ENCODE results near the gene BPNT1. TPM values are rescaled to one million over a fixed set of nuclear protein-coding genes. Genes with fewer than 3 reads are reported as not detected.
A peak's percentile ranks its signal among the peaks of the same experiment; 100 is the strongest.
"Not testable (repeated sequence)": the region's sequence is repeated elsewhere in the genome, so short reads cannot be mapped to it uniquely, and the experiment has no call there.

BPNT1 gene
- total RNA-seq, 1 experiment from 2014 or later, result 25.9 TPM

DNA sequence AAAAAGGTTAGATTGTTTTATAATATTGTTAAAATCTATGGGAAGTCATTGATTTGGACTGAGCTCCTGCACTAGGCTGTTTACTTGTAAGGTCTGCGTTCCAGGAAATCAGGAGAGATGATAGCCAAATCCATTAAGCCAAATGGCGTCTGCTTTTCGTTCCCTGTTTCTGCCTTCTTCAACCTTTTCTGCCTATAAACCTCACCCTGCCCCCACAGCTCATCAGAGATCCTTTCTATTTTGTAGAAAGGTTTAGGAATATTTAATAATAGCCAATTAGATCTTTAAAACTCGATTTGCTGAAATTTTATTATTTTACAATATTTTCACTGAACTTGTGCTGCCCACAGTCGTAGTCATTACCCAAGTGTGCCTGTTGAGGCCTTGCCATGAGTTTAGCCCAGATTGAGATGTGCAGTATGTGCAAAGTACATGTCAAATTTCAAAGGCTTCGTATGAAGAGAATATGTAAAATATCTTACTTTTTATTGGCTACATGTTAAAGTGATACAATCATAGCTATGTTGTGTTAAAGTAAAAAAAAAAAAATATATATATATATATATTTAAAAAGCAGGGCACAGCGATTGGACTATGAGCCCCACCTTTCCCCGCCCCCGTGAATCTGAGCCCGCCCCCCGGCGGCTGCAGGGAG, 3.9 kb upstream of the BPNT1 start:
- no peak for DNase-seq (ENCODE audit: low read depth)
- in situ Hi-C loops (cut with HindIII; ENCODE audit: low pct_unique_long_range_greater_than_20kb, low sequenced_read_pairs), result no loop called here

DNA sequence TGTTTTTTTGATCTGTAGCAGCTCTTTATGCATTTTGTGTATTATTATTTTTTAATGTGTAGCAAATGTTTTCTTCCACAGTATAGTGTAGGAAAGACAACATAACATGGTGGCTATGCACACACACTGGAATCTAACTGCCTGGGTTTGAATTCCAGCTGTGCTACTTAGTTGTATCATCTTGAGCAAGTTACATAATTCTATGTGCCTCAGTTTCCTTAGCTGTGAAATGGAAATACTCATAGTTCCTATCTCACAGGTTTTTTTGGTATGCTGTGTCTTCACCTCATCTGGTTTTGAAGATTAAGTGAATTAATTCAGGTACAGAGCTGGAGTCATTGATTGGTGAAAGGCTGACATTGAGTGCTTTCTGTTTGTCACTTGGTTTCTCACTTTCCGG, 3.1 kb upstream of the BPNT1 start:
- in situ Hi-C loops (cut with HindIII; ENCODE audit: low pct_unique_long_range_greater_than_20kb, low sequenced_read_pairs), result no loop called here
- DNase-seq (ENCODE audit: low read depth), result no peak

DNA sequence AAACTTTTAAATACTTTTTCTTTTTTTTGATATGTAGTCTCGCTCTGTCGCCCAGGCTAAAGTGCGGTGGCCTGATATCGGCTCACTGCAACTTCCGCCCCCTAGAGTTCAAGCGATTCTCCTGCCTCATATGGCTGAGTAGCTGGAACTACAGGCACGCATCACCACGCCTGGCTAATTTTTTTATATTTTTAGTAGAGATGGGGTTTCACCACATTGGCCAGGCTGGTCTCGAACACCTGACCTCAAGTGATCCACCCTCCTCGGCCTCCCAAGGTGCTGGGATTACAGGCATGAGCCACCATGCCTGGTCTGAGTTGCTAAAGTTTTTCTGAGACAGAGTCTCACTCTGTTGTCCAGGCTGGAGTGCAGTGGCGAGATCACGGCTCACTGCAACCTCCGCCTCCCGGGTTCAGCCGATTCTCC, 3.3 kb downstream of the BPNT1 start:
- in situ Hi-C loops (cut with HindIII; ENCODE audit: low pct_unique_long_range_greater_than_20kb, low sequenced_read_pairs); DNase-seq (ENCODE audit: low read depth): not testable (repeated sequence)

DNA sequence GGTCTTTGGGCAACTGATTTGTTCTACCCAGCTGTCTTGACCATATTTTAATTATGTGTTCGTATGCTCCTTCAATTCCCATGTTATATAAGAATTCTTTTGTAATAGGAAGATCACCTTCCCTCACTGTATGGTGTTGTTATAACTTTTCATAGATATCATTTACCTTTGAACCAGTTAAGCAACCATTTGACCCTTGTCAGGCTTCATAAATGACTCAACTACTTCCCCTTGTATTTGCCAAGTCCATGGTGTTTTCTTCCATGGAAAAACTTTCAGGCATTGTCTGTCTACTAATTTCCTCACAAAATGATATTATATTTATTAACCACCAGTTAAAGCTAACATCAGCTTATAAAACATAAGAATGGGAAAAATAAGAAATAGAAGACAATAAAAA, 5.1 kb downstream of the BPNT1 start:
- in situ Hi-C loops (cut with HindIII; ENCODE audit: low pct_unique_long_range_greater_than_20kb, low sequenced_read_pairs), result no loop called here
- no peak for DNase-seq (ENCODE audit: low read depth)

DNA sequence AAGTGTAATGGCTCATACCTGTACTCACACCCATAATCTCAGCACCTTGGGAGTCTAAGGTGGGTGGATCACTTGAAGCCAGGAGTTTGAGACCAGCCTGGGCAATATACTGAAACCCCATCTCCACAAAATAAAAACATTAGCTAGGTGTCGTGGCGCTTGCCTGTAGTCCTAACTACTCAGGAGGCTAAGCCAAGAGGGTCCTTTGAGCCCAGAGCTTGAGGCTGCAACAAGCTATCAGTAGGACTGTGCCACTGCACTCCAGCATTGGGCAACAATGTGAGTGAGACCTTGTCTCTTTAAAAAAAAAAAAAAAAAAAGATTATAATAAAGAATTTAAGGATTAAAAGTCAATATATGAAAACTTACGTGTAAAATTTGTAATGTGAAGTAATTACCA, 11.7 kb downstream of the BPNT1 start:
- in situ Hi-C loops (cut with HindIII; ENCODE audit: low pct_unique_long_range_greater_than_20kb, low sequenced_read_pairs), result no loop called here

DNA sequence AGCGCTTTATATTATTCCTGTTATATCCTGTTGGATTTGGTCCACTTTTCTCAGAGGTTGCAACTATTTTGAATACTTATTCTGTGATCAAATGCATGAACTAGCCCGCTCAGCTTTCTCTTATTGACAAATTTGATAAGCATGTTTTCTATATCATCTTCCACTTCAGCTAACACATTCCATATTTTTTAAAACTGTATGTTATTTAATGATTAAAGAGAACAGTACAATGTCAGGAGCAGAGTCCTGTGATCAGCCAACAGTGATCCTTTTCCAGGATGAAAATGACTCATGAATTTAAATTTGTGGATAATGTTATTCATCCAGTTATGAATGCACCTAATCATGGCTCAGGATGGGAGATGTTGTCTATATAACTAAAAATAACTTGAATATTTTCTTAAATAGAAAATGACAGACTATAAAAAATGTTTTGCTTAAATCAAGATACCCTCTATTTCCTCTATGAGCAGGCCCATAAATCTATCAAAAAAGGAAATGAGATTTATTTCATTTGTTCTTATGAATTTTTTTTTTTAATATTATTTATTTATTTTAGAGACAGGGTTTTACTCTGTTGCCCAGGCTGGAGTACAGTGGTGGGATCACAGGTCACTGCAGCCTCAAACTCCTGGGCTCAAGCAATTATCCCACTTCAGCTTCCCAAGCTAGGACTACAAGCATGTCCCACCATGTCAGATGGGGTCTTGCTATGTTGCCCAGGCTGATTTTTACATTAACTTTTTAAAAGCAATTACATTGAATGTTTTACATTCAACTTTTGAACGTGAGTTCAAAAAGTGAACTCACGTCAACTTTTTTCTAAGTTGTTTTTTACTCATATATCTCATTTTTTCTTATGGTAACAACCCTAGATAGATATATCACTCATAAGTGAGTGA, 12.5 kb downstream of the BPNT1 start:
- in situ Hi-C loops (cut with HindIII; ENCODE audit: low pct_unique_long_range_greater_than_20kb, low sequenced_read_pairs), result no loop called here
- DNase-seq (ENCODE audit: low read depth), result no peak

More for the DNA sequence above, 11.7 kb downstream of the BPNT1 start:
- DNase-seq (ENCODE audit: low read depth), result no peak

DNA sequence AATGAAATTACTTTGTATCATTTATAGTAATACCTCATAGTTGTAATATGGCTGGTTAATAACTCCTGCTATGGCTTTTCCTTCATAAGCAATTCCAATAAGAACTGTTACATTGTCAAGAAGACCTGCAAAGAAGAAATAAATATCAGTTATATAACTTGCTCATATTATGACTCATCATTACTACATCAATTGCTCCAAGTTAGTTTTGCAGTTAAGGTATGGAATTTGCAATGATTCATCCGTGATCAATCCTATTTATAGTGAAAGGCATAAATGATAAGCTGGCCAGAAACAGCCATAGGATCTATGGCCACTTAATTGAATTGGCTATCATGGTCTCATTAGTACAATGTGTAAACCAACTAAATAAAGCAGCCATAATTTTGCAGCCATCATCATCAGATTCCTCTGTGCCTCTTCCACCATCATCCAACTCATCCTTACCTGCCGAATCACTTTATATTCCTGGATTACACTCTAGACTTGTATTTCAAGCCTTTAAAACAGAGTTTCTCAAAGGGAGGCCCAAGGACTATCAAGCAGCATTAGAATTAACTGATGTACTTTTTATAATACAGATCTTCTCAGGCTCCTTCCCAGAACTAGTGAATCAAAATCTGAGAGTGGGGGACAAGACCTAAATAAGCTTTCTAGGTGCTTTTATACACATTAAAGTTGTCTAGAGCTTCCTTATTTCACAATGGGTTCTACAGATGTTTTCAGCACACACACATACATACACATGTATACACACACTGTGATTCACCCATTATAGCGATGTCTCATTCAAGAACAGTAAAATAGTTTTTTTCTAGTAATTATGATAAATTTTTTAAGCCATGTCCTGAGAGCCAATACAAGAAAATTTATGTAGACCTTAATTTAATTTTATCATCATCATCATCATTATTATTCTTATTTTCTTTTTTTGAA, 22.1 kb downstream of the BPNT1 start:
- in situ Hi-C loops (cut with HindIII; ENCODE audit: low pct_unique_long_range_greater_than_20kb, low sequenced_read_pairs), result no loop called here
- DNase-seq (ENCODE audit: low read depth), result no peak

DNA sequence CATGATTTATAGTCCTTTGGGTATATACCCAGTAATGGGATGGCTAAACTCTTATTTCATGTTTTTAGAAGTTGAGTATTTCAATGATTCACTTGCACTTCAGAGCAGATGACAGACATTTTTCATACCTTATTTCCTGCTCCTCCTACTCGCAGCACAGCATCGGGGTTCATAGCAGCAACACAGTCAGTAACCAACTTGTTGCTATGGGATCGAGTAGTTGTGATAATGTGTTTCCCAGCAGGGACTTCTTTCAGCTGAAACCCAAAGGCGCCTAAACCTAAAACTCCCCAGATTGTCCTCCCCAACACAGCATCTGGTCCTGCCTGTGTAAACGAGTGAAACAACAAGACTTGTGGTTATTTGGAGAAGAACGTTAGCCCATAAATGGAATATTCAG, 27.0 kb downstream of the BPNT1 start:
- no peak for DNase-seq (ENCODE audit: low read depth)
- in situ Hi-C loops (cut with HindIII; ENCODE audit: low pct_unique_long_range_greater_than_20kb, low sequenced_read_pairs), result no loop called here

DNA sequence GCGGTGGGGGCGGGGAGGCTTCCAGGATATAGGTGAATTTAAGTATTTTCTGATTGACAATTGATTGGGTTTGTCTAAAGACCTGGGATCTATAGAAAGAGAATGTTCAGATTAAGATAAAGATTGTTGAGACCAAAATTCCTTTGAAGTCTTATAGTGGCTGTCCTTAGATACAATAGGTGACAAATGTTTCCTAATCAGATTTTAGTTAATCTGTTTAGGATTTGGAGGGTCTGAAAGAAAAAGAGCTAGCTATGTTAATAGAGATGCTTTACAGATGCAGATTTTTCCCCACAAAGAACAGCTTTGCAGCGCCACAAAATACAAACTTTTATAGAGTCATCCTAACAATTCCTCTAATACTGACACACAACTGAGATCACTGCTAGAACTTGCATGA, 28.7 kb downstream of the BPNT1 start:
- no peak for DNase-seq (ENCODE audit: low read depth)
- in situ Hi-C loops (cut with HindIII; ENCODE audit: low pct_unique_long_range_greater_than_20kb, low sequenced_read_pairs), result no loop called here

DNA sequence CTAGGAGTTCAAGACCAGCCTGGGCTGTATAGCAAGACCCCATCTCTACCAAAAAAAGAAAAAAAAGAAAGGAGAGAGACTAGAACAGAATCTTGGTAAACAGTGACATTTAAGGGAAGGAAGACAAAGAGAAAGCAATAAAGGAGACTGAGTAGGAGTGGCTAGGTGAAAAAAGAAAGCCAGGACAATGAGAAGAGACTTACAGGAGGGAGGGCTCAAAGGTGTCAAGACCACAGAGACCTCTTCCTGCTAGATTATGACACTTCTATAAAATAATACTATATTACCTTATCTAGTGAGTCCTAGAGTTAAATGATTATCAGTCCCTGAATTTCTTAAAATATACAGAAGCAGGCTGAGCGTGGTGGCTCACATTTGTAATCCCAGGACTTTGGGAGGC, 33.2 kb downstream of the BPNT1 start:
- in situ Hi-C loops (cut with HindIII; ENCODE audit: low pct_unique_long_range_greater_than_20kb, low sequenced_read_pairs), result no loop called here
- no peak for DNase-seq (ENCODE audit: low read depth)

DNA sequence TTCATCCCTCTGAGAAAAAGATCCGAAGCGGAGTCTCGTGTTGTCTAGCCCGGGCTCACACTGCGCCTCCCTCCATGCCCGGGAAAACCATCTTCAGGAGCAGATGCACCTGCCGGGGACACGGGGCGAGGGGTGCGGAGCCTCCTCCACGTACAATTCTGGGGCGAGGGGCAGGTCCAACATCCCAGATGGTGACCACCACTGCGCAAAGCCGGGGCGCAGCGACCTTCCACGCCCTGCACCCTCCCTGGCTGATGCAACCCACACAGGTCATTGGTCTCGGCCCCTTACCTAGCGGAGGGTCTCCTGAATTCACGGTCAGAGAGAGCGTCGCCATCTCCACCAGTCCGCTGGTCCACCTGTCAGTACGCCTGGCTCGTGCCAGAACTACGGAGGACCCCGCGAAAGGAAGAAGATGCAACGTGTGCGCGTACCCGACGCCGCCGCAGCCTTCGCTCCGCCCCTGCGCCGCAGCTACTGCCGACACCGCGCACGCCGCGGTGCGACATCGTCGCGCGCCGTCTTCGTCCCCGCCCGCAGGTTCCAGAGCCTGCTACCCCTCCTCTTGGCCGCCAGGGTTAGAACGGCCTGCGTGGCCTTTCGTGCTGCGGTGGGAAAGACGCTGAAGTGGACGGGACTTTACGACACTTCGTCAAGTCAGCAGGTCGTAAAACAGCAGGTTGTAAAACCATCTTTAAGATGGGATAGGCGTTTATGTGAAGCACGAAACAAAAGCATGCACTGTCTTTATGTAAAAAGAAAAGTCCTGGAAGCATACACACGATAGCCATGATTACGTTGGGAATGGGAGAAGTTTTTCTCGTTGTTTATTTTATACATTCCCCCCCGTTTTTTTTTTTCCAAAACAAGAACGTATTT, 43.3 kb downstream of the BPNT1 start, which contains the start of gene EPRS1:
TSS of gene EPRS1 (minus strand) at position 454 of the 879 bp plus-strand sequence. CDS start at position 337, 117 bp downstream.
- peak; percentile 96 for DNase-seq (ENCODE audit: low read depth)
- in situ Hi-C loops (cut with HindIII; ENCODE audit: low pct_unique_long_range_greater_than_20kb, low sequenced_read_pairs), result no loop called here

DNA sequence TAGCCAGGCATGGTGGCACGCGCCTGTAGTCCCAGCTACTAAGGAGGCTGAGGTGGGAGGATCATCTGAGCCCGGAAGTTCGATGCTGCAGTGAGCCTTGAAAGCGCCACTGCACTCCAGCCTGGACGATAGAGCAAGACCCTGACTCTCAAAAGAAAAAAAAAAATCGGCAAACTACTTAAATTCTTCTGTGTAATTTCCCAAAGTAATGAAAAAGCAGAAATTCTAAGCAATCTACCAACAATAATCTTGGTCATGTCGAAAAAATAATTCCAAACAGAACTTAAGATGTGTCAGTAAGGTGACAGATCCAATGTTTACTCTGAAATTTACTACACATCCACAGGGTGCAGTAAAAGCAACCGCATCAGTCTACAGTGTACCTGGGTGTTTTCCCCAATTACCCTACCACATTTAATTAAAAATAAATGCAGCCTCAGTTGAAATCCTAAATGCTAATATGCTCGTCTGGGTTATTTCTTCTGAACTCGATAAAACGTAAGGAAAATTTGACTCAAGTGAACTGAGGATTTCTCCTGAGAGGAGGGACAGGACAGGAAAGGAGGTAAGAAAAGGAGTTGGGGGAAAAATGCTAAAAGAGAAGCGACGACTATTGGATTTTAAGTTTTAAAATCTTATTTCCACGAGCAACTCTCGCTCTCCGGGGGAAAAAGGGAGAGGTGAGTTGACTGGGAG, 44.1 kb downstream of the BPNT1 start:
- in situ Hi-C loops (cut with HindIII; ENCODE audit: low pct_unique_long_range_greater_than_20kb, low sequenced_read_pairs), result no loop called here
- peak; percentile 40 for DNase-seq (ENCODE audit: low read depth)

DNA sequence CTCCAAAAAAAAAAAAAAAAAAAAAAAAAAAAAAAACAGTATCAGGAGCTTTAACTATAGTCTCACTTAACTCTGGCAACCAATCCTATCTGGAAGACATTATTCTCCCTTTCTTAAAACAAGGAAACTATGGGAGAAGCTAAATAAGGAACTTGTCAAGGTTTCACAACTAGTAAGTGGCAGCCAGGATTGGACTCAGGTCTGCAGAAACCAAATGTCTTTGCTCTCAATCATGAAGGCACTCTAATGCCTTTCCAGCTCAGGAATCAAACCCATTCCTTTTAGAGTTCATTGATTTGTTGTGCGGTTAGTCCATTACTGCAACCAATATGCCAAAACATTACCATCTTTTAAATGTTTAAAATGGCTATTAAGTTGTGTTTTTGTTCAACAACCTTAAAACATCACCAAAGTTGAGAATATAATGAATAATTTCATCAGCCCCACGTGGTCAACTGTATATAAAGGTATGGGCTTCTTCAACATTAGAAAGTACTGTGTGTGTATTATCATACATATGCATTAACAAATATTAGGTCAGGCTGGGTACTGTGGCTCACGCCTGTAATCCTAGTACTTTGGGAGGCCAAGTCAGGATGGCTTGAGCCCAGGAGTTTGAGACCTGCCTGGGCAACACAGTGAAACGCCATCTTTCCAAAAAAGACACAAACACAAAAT, 44.8 kb downstream of the BPNT1 start:
- in situ Hi-C loops (cut with HindIII; ENCODE audit: low pct_unique_long_range_greater_than_20kb, low sequenced_read_pairs), result no loop called here
- no peak for DNase-seq (ENCODE audit: low read depth)

DNA sequence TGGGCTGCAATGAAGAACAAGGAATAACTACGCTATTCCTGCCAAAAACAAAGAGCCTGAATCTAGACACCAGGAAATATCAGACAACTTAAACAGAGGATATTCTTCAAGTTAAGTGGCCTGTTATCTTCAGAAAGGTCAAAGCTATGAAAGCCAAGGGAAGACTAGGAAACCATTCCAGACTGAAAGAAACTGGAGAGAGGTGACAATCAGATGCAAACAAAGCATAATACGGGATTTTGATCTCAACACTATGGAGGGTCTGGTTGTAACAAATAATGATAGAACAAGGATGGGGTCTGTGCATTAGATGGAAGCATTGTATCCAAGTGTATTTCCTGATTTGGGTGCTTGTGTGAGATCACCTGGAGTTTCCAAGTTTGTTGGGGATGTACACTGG, 45.9 kb downstream of the BPNT1 start:
- DNase-seq (ENCODE audit: low read depth), result no peak

DNA sequence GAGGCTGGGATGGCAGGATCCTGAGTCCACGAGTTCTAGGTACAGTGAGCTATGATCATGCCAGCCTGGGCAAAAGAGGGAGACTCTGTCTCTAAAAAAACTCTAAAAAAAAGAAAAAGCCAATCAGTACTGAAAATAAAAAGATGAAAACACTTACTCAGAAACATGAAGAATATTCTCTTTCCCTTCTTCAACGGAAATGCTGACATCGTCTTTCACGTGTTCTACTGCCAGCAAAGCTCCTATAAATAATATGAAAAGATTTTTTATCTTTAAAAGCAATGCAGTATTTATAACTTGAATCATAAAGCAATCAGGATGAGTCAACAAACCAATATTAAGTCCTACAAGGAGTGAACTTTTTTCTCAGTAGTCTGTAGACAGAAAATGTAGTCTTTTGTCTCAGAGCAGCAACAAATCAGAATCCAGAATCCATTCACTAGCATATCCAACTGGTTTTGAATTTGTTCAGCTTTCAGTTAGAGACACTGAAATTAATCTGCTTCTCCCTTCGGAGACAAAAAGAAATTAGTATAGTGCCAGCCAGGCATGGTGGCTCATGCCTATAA, 49.5 kb downstream of the BPNT1 start:
- in situ Hi-C loops (cut with HindIII; ENCODE audit: low pct_unique_long_range_greater_than_20kb, low sequenced_read_pairs), result no loop called here

More for the DNA sequence above, 45.9 kb downstream of the BPNT1 start:
- in situ Hi-C loops (cut with HindIII; ENCODE audit: low pct_unique_long_range_greater_than_20kb, low sequenced_read_pairs), result no loop called here

DNA sequence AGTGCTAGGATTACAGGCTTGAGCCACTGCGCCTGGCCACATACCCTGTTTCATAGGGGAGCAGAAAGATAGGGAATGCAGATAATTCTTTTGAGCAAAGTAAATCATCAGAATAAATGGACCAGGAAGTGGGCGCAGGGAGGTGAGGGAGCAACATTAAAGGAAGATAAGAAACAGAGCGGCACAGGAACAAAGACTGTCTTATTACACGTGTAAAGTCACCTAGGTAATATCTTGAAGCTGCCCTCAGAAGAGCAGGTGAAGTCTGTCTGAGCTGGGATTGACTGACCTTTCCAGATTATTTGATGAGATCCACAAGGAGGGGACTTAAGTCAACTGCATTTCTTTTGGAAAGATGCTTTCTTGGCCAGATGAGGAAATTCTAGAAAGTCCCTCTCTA, 50.9 kb downstream of the BPNT1 start:
- DNase-seq (ENCODE audit: low read depth), result no peak
- in situ Hi-C loops (cut with HindIII; ENCODE audit: low pct_unique_long_range_greater_than_20kb, low sequenced_read_pairs), result no loop called here

More for the DNA sequence above, 49.5 kb downstream of the BPNT1 start:
- DNase-seq (ENCODE audit: low read depth), result no peak
